ENCODE measurements around the gene CLIC4.

CLIC4 gene

GRCh38 chr1:24721533-24721932, 23.7 kb upstream of the CLIC4 start:
- no peak for DNase-seq (ENCODE audit: low read depth)
- TF ChIP-seq CTCF (IDR thresholded peaks at IDR 0.05; ENCODE audit: insufficient read depth, low read depth, low read length, missing control alignments): no peak

GRCh38 chr1:24722073-24723035, 22.9 kb upstream of the CLIC4 start:
- H3K4me3 ChIP-seq (ENCODE audit: low read length): peak overlapping the region; percentile 11

More at GRCh38 chr1:24721533-24721932, 23.7 kb upstream of the CLIC4 start:
- H3K4me3 ChIP-seq (ENCODE audit: low read length): no peak overlapping the region

GRCh38 chr1:24724345-24725208, 20.7 kb upstream of the CLIC4 start:
- no peak for TF ChIP-seq CTCF (IDR thresholded peaks at IDR 0.05; ENCODE audit: insufficient read depth, low read depth, low read length, missing control alignments)
- H3K4me3 ChIP-seq (ENCODE audit: low read length): no peak overlapping the region
- DNase-seq (ENCODE audit: low read depth): no peak

More at GRCh38 chr1:24722073-24723035, 22.9 kb upstream of the CLIC4 start:
- peak; percentile 74 for DNase-seq (ENCODE audit: low read depth)

- H3K4me3 ChIP-seq (ENCODE audit: low read length): no peak overlapping the region
- TF ChIP-seq CTCF (IDR thresholded peaks at IDR 0.05; ENCODE audit: insufficient read depth, low read depth, low read length, missing control alignments): no peak
- DNase-seq (ENCODE audit: low read depth): no peak
Measured at GRCh38 chr1:24725209-24725651, 20.0 kb upstream of the CLIC4 start.

- DNase-seq (ENCODE audit: low read depth): no peak
- TF ChIP-seq CTCF (IDR thresholded peaks at IDR 0.05; ENCODE audit: insufficient read depth, low read depth, low read length, missing control alignments): no peak
- no peak overlapping the region for H3K4me3 ChIP-seq (ENCODE audit: low read length)
Measured at GRCh38 chr1:24726741-24727140, 18.5 kb upstream of the CLIC4 start.

GRCh38 chr1:24727501-24728216, 17.6 kb upstream of the CLIC4 start:
- no peak overlapping the region for H3K4me3 ChIP-seq (ENCODE audit: low read length)
- no peak for DNase-seq (ENCODE audit: low read depth)
- no peak for TF ChIP-seq CTCF (IDR thresholded peaks at IDR 0.05; ENCODE audit: insufficient read depth, low read depth, low read length, missing control alignments)
